GM18867 (cell line): ENCODE results near the gene RUFY3.
A peak's percentile ranks its signal among the peaks of the same experiment; 100 is the strongest.
"Not testable (repeated sequence)": the region's sequence is repeated elsewhere in the genome, so short reads cannot be mapped to it uniquely, and the experiment has no call there.

Experiments
- ATAC-seq: cut with Tn5 transposase; IDR thresholded peaks from one replicate; pipeline ENCODE4 v1.9.1; 2021; ENCODE audit warnings: mild to moderate bottlenecking, moderate library complexity; ENCODE audit not compliant: unreplicated experiment

Gene RUFY3, protein sequence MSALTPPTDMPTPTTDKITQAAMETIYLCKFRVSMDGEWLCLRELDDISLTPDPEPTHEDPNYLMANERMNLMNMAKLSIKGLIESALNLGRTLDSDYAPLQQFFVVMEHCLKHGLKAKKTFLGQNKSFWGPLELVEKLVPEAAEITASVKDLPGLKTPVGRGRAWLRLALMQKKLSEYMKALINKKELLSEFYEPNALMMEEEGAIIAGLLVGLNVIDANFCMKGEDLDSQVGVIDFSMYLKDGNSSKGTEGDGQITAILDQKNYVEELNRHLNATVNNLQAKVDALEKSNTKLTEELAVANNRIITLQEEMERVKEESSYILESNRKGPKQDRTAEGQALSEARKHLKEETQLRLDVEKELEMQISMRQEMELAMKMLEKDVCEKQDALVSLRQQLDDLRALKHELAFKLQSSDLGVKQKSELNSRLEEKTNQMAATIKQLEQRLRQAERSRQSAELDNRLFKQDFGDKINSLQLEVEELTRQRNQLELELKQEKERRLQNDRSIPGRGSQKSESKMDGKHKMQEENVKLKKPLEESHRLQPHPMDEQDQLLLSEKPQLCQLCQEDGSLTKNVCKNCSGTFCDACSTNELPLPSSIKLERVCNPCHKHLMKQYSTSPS

GRCh38 chr4:70721747-70722146, at the start of gene RUFY3:
RUFY3 (plus strand) TSS chr4:70721964; CDS start chr4:70722574, 610 bp downstream.
- no peak for ATAC-seq

DNA sequence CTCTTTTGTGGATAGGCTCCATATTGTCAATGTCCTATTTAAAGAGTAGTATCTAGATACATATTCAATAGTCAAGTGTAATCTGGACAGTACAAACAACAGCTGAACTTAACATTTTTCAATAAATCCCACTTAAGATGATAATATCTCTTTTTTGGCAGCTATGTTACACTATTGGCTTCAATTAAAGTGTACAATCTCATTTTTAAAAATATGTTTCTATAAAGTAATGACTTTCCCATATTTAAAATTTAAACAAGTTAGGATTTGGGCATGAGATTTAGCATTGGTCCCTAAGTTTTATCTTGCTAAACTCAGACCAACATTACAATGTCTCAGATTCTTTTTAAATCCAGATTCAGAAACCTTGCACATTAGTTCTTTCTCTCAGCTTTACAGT, 47.6 kb upstream of the RUFY3 start:
- ATAC-seq = no peak

DNA sequence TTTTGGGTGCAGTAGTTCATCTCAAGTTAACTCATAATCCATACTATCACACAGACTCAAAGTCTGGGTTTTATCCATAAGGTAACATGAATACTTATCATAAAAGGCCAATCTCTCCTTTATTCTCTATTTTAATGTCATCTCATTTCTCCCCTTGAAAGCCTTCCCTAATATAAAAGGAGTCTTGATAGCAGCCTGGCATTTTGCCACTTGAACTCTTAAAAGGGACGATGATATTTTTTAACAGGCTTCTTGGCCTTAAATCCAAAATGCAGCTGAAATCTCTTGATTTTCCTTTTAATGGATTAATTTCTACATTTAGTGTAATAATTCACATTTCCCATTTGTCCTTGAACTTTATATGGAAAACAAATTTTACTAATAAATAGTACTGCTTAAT, 47.0 kb upstream of the RUFY3 start:
- no peak for ATAC-seq

- ATAC-seq = no peak
These were observed 45.1 kb upstream of the RUFY3 start for GRCh38 chr4:70676554-70677090.

- ATAC-seq = peak; percentile 85
These were observed 43.3 kb upstream of the RUFY3 start for GRCh38 chr4:70678383-70678999.

GRCh38 chr4:70680934-70681333, 40.8 kb upstream of the RUFY3 start:
- ATAC-seq = no peak

GRCh38 chr4:70681704-70682103, 40.1 kb upstream of the RUFY3 start:
- ATAC-seq = peak; percentile 52

- ATAC-seq = peak; percentile 2
These were observed 39.6 kb upstream of the RUFY3 start for GRCh38 chr4:70682142-70682541.

GRCh38 chr4:70687392-70687791, 34.4 kb upstream of the RUFY3 start:
- ATAC-seq = peak; percentile 5

GRCh38 chr4:70687821-70688794, 33.7 kb upstream of the RUFY3 start, which contains the start of gene UTP3:
UTP3 (plus strand) TSS chr4:70688532; CDS start chr4:70688678, 146 bp downstream.
- ATAC-seq = peak; percentile 90

DNA sequence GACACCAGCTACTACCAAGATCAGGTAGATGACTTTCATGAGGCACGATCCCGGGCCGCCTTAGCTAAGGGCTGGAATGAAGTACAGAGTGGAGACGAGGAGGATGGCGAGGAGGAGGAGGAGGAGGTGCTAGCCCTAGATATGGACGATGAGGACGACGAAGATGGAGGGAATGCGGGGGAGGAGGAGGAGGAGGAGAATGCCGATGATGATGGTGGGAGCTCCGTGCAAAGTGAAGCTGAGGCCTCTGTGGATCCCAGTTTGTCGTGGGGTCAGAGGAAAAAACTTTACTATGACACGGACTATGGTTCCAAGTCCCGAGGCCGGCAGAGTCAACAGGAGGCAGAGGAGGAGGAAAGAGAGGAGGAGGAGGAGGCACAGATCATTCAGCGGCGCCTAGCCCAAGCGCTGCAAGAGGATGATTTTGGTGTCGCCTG, 33.0 kb upstream of the RUFY3 start:
- peak; percentile 1 for ATAC-seq

GRCh38 chr4:70691661-70692060, 30.1 kb upstream of the RUFY3 start:
- no peak for ATAC-seq

DNA sequence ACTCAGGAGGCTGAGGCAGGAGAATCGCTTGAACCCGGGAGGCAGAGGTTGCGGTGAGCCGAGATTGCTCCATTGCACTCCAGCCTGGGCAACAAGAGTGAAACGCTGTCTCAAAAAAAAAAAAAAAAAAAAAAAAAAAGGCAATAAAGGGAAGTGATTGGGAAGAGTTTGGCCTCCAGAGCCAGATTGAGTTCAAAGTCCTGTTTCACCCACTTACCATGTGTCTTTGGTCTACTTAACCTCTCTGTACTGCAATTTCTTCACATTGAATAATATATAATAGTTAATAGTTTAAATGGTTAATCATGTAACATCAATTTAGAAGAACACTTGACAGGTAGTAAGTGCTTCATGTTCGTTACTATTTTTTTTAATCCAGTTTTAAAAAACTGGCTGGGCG, 27.1 kb upstream of the RUFY3 start:
- not testable (repeated sequence) for ATAC-seq

DNA sequence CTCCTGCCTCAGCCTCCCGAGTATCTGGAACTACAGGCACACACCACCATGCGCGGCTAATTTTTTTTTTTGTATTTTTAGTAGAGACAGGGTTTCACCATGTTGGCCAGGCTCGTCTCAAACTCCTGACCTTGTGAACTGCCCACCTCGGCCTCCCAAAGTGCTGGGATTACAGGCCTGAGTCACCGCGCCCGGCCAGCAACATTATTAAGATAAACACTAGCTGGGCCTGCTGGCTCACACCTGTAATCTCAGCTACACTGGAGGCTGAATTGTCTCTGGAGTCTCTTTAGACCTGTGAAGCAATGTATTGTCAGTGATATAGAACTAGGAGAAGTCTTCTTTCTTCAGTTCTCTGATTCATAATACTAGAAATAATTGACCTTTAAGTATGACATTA, 23.3 kb upstream of the RUFY3 start:
- ATAC-seq = not testable (repeated sequence)

GRCh38 chr4:70700712-70701111, 21.1 kb upstream of the RUFY3 start:
- no peak for ATAC-seq

DNA sequence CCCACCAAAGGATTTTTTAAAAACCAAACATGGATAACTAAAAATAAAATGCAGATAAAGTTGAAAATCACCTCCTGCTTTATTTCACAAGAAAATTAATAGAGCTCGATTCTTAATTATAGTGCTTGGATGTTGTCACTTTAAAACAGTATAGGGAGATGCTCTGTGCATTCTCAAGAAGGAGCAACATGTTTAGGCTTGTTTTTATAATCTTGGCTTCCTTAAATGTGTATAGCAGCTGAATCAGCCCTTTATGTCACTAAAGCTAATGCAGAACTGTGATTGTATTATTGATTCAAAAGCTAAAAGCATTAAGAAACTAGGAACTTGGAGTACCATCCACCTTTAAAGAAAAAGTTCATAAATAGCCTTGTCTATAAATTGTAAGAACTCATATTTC, 20.5 kb upstream of the RUFY3 start:
- no peak for ATAC-seq

DNA sequence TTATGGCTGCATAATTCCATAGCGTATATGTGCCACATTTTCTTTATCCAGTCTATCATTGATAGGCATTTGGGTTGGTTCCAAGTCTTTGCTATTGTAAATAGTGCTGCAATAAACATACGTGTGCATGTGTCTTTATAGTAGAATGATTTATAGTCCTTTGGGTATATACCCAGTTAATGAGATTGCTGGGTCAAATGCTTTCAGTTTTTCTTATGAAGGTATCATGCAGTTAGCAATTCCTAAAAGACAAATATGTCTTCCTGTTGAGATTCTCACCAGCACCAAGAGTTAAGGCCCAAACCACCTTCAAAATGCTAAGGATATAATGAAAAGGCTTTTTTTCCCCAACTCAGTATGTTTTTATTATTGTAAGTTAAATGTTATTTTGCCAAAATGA, 19.2 kb upstream of the RUFY3 start:
- ATAC-seq = not testable (repeated sequence)

GRCh38 chr4:70703619-70704214, 18.0 kb upstream of the RUFY3 start:
- ATAC-seq = no peak

GRCh38 chr4:70704215-70704930, 17.4 kb upstream of the RUFY3 start:
- peak; percentile 69 for ATAC-seq

DNA sequence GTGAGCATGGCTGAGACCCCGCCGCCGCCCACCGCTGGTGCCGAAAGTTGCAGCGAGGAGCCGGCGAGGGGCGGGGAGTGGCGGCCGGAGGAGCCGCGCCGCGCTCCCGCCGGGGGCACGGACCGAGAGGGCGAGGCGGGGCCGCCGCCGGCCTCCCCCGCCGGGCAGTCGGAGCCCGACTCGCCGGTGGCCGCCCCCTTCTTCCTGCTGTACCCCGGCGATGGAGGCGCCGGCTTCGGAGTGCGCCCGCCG, 16.9 kb upstream of the RUFY3 start:
- ATAC-seq = peak; percentile 42
